Measurements from ENCODE around the gene MAB21L3.

MAB21L3 gene

GRCh38 chr1:116075990-116076389, 35.2 kb upstream of the MAB21L3 start:
- H2AFZ ChIP-seq (ENCODE audit: low read depth, low read length, severe bottlenecking), result no peak overlapping the region
- no peaks in the 10 kb centered on the region for H3F3A ChIP-seq (ENCODE audit: insufficient read depth)
- TF ChIP-seq EZH2phosphoT487 (conservative IDR thresholded peaks at IDR 0.05; ENCODE audit: low read length) (no peak), CTCF (IDR thresholded peaks at IDR 0.05; ENCODE audit: insufficient read depth, low read length, poor library complexity, severe bottlenecking) (no peak)
- no peaks in the 10 kb centered on the region for H3K9me3 ChIP-seq (ENCODE audit: insufficient read depth, low read length)
- no peak overlapping the region for H3K9ac ChIP-seq (ENCODE audit: low read length)
- no peak overlapping the region for H3K4me2 ChIP-seq (ENCODE audit: low read depth, low read length, poor library complexity, severe bottlenecking)
- no peak overlapping the region for H3K4me3 ChIP-seq (ENCODE audit: insufficient read depth, low read length, poor library complexity, severe bottlenecking)
- H3K79me2 ChIP-seq (ENCODE audit: insufficient read depth, low read length), result no peaks in the 10 kb centered on the region
- no peaks in the 10 kb centered on the region for H3K9me2 ChIP-seq (replicated peaks; ENCODE audit: insufficient read depth, low read length)
- H3K27me3 ChIP-seq (ENCODE audit: low read length), result no peaks in the 10 kb centered on the region
- no peak overlapping the region for H3K27ac ChIP-seq (ENCODE audit: low read depth, low read length)
- H3K36me3 ChIP-seq (ENCODE audit: low read length), result no peaks in the 10 kb centered on the region
- H4K20me1 ChIP-seq (ENCODE audit: low read depth, low read length), result no peaks in the 10 kb centered on the region

GRCh38 chr1:116076831-116077230, 34.4 kb upstream of the MAB21L3 start:
- Histone ChIP-seq H3K9me2 (replicated peaks; ENCODE audit: insufficient read depth, low read length) (no peaks in the 10 kb centered on the region), H3K27me3 (ENCODE audit: low read length) (no peaks in the 10 kb centered on the region), H3K27ac (ENCODE audit: low read depth, low read length) (no peak overlapping the region), H3K9ac (ENCODE audit: low read length) (no peak overlapping the region), H3F3A (ENCODE audit: insufficient read depth) (no peaks in the 10 kb centered on the region), H2AFZ (ENCODE audit: low read depth, low read length, severe bottlenecking) (no peak overlapping the region), H3K79me2 (ENCODE audit: insufficient read depth, low read length) (no peaks in the 10 kb centered on the region), H3K9me3 (ENCODE audit: insufficient read depth, low read length) (no peaks in the 10 kb centered on the region), H4K20me1 (ENCODE audit: low read depth, low read length) (no peaks in the 10 kb centered on the region), H3K4me3 (ENCODE audit: insufficient read depth, low read length, poor library complexity, severe bottlenecking) (no peak overlapping the region), H3K4me2 (ENCODE audit: low read depth, low read length, poor library complexity, severe bottlenecking) (no peak overlapping the region), H3K36me3 (ENCODE audit: low read length) (no peaks in the 10 kb centered on the region)
- TF ChIP-seq CTCF (IDR thresholded peaks at IDR 0.05; ENCODE audit: insufficient read depth, low read length, poor library complexity, severe bottlenecking) (no peak), EZH2phosphoT487 (conservative IDR thresholded peaks at IDR 0.05; ENCODE audit: low read length) (no peak)

GRCh38 chr1:116078699-116079223, 32.4 kb upstream of the MAB21L3 start:
- Histone ChIP-seq H3F3A (ENCODE audit: insufficient read depth) (no peaks in the 10 kb centered on the region), H3K9ac (ENCODE audit: low read length) (no peak overlapping the region), H3K27ac (ENCODE audit: low read depth, low read length) (no peak overlapping the region), H4K20me1 (ENCODE audit: low read depth, low read length) (no peaks in the 10 kb centered on the region), H3K4me2 (ENCODE audit: low read depth, low read length, poor library complexity, severe bottlenecking) (no peak overlapping the region), H3K9me2 (replicated peaks; ENCODE audit: insufficient read depth, low read length) (no peaks in the 10 kb centered on the region), H3K4me3 (ENCODE audit: insufficient read depth, low read length, poor library complexity, severe bottlenecking) (no peak overlapping the region), H3K36me3 (ENCODE audit: low read length) (no peaks in the 10 kb centered on the region), H3K79me2 (ENCODE audit: insufficient read depth, low read length) (no peaks in the 10 kb centered on the region), H3K27me3 (ENCODE audit: low read length) (no peaks in the 10 kb centered on the region), H3K9me3 (ENCODE audit: insufficient read depth, low read length) (no peaks in the 10 kb centered on the region), H2AFZ (ENCODE audit: low read depth, low read length, severe bottlenecking) (no peak overlapping the region)
- TF ChIP-seq EZH2phosphoT487 (conservative IDR thresholded peaks at IDR 0.05; ENCODE audit: low read length) (no peak), CTCF (IDR thresholded peaks at IDR 0.05; ENCODE audit: insufficient read depth, low read length, poor library complexity, severe bottlenecking) (no peak)

Data from SU-DHL-6 (cell line).